GM18526 (cell line): ENCODE results near the gene NBEAL2.

Experiments
- POLR2A ChIP-seq: IDR thresholded peaks from 3 replicates; pipeline ENCODE4 v1.6.1; 2011; ENCODE audit not compliant: insufficient read length; ENCODE audit errors: extremely low read depth

Gene NBEAL2

DNA sequence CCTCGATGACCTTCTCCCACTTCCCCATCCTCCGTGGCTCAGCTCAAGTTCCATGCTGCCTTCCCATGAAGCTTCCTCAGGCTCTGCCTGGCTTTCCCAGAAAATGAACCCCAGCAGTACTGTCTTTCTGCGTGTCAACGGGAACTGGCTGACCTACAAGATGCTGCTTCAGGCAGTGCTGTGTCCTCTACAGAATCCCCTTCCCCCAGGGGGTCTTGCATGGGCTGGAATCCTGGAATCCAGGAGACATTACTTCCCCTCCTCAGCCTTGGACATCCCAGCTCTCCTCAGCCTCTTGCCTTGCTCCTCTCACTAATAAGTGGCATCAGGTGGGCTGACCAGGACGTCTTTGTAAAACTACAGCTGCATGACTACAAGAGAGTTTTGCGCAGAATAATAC, 8.3 kb upstream of the NBEAL2 start:
- TF ChIP-seq POLR2A, result no peak

DNA sequence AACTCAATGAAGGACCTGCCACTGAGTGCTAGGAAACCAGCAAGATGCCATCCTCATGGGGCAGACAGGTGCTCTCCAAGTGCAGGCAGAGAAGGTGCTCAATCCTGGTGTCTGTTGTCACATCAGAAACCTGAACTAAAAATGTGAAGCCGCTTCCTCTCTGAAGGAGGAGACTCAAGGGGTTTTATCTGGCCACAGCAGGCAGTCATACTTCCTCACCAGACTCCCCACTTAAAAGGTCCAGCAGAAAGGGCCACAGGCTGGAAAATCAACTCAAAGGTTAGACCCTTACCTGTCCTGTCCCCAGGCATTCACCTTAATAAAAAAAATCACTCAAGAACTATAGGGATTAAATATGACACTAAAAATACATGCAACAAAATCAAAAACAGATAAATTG, 7.7 kb upstream of the NBEAL2 start:
- no peak for TF ChIP-seq POLR2A

DNA sequence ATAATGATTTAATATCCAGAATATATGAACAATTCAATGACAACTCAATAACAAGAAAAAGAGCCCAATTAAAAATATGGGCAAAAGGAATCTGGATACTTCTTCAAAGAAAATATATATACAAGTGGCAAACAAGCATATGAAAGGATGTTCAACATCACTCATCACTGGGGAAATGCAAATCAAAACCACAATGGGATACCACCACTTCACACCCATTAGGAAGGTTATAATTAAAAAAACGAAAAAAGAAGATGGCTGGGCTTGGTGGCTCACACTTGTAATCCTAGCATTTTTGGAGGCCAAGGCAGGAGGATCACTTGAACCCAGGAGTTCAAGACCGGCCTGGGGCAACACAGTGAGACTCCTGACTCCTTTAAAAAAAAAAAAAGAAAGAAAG, 7.1 kb upstream of the NBEAL2 start:
- no peak for TF ChIP-seq POLR2A

DNA sequence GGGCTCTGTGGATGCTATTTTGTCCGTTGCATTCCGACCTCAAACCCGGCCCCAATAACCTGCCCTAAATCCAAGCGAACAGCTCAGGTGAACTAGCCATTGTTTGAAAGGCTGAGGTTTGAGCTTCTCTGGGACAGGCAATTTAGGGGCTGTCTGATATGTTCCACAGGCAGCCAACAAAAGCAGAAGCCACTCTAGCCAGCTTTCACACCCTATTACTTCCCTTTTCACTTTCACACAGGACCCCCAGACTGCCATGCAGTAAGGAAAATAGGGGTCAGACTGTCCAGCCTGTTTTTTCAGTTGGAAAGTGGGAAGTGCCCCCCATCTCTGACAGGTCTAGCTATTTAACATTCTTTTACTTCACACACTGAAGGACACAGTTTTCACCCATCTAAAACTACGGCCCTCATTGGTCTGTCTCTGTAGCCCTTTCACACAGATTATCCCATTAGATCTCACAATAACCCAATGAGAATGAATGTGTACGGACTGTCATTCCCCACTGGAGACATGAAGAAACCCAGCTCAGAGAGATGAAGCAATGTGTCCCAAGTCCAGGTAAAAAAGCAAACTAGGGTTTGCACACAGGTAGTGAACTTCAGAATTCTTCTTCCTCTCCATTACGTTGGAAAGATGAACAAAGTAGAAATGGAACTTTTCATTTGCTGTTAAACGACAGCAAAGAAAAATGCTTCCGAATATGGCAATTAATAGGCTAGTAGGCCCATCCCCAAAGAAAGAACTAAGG, 4.9 kb upstream of the NBEAL2 start:
- no peak for TF ChIP-seq POLR2A

DNA sequence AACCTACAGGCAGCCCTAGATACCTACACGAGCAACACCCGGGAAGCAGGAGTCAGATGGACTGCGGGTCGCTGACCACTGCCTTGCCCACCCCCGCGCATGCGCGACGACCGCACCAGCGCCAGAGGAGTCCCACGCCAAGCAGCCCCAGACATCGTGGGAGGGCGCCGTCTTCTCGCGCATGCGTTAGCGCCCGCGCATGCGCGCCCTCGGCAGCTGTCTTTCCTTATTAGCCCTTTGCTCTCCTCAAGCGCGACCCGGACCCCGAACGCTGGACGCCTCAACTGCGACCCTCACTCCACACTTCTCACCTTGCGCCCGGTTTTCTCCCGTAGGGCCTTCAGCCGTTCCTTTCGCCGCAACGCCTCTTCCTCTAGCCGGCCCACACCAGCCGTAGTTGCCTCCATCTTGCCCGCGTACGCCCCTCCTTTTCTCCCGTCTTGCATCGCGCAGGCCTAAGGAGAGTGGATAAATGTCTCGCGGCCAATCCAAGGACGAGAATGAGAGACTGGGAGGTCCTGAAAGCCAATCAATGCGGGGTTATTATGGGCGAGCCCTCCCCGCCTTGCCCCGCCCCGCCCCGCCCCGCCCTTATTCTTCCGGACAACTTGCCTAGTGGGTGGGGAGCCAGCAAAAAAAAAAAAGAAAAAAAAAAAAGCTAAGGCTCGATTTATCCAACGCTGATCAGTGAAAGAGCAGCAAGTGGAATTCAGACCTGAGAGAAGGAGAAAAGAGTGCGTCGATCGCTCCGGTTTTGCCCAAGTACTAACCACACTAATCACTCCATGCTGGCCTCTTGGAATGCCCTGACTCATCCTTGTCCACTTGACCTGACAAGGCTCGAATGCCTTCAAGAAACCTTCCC, 2.9 kb upstream of the NBEAL2 start, which contains the start of gene CCDC12:
Gene CCDC12 (minus strand): TSS at position 420 of the 865 bp plus-strand sequence. CDS start 13 bp downstream, at position 407.
- TF ChIP-seq POLR2A, result peak; percentile 76

DNA sequence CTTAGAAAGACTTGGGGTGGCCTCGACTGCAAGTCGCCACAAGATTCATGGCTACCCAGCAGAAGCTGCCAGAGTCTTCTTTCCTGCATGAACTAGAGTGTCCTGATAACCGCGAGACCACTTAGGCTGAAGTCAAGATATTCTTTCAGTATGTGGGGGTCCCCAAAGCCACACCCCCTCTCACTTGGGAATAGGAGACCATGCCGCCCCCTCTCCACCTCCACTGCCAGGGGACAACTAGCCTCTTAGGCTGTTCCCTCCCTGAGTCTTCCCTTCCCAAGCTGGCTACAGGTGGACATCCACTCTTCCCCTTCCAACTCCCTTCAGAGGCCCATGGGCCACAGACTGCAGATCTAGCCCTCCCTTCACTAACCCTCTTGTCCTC, 1.7 kb upstream of the NBEAL2 start:
- TF ChIP-seq POLR2A, result no peak

DNA sequence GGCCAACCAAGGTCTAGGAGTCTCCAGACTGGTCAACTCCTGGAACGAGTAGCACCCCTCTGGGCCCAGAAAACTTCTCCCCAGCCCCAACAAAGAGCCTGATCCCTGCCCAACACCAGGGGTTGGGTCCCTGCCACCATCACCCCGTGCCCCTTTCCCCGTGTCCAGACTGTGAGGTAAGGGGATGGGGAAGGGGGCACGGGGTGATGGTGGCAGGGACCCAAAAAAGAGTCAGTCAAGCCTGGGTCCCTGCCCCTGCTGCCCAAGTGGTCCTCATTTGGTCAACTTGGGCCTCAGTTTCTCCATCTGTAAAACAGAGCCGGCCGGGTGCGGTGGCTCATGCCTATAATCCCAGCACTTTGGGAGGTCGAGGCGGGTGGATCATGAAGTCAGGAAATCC, 1.1 kb upstream of the NBEAL2 start:
- TF ChIP-seq POLR2A, result no peak

DNA sequence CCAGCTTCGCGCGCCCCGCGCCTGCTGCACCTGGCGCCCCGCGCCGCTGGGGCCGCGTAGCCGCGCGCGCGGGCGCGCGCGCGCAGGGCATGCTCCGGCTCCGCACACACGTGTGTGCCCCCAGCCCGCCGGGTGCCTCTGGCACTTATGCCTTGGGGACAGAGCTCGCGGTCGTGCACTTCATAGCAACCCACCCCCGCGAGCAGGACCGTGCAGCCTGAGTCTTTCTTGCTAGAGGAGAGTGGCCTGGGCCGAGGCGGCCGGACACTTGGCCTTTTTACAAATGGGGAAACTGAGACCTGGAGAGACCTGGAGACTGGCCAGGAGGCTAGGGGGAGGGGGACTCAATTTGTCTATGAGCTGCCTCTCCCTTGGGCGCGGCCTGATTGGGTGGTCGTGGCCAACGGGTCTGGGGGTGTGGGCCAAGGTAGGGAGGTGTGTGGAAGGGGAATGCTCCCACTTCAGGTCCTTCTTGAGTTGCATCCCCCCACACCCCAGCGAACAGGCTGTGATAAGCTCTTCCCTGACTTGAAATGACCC, 562 bp downstream of the NBEAL2 start:
- TF ChIP-seq POLR2A, result no peak

DNA sequence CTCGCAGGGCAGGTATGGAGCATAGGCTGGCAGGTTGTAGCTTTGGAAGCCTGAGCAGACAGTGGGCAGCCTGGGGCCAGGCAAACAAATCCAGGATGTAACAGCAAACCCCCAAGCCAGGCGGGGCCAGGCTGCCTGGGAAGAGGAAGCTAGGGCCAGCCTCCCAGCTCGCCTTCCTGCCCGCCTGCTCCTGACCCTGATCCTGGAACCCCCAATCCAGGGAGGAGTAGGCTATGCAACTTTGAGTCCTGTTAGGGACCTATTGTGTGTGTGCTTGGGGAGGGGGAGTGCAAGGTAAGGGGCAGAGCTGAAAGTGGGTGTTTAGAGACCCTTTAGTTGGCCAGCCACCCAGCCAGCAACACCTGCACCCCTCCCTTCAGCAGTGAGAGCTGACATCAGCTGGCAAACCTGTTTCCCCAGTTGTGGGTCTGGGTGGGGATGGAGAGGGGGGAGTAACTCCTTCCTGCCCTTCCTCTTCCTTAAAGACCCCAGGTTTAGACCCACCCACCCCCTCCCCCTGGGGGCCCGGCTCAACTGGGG, 2.5 kb downstream of the NBEAL2 start:
- no peak for TF ChIP-seq POLR2A

DNA sequence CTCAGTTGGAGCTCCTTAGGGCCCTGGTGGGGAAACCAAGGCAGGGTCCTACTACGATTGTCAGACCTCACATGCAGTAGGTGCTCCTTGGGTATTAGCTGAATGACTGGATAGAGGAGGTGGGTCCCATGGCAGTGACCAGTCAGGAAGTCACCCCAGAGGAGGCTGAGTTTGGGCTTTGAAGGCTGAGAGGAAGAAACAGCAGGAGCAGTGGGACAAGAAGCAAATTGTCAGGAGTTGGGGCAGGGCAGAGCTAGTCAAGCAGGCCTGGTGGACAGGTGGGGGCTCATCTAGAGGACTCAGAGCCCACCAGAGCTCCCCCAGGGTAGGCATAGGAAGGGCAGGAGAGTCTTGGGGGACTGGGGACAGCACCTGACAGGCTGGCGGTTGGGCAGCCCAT, 3.1 kb downstream of the NBEAL2 start:
- no peak for TF ChIP-seq POLR2A

DNA sequence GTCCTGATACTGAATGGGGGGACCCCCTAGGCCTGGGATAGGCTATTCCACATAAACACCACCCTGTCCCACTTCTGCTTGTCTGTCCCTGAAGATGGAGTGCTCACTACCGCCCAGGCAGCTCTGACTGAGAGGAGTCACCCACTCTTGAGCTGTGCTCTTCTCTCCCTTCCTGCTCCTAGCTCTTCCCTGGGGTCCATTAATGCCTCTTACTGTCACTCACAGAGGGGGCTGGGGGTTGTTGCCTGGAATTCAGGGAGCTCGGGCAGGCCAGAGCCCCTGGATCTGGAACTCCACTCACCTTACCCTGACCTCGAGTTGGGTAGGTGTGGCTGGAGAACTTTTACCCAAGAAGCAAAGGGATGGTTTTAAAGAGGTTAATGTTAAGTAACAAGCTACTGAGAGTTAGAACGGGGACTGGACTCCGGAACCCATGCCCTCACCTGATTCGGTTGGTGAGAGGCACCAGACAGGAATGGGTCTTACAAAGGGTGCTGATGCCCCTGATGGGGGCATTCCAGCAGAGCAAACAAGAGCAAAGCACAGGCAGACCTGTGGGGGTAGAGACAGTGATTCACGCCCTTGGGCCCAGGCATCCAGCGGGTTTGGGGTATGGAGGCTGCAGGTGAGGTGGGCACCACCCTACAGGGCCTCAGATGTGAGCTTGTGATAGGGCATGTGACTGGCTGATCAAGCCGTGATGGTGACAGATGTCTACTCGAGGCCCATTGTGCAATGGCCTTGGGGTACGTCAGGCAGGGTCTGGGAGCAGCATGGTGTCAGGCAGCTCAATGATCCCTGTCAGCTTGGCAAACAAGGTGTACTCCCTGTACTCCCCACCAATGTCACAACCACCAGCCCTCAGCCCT, 5.4 kb downstream of the NBEAL2 start:
- no peak for TF ChIP-seq POLR2A

DNA sequence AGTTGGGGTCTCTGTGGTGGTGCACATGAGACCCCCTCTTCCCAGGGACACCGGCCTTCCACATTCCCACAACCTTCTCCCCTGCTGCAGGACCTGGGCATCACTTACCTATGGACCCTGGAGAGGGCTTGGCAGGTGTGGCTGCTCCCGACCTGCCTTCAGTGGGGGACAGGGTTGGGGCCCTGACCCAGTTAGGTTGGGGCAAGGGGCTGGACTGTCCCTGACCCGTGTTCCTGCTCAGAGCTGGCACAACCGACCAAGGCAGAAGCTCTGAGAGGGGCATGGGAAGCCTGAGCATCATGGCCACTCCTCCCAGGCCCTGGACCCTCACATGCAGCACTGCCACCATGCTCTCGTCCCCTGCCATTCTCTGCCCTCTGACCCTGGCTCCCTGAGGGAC, 6.1 kb downstream of the NBEAL2 start:
- TF ChIP-seq POLR2A, result no peak

DNA sequence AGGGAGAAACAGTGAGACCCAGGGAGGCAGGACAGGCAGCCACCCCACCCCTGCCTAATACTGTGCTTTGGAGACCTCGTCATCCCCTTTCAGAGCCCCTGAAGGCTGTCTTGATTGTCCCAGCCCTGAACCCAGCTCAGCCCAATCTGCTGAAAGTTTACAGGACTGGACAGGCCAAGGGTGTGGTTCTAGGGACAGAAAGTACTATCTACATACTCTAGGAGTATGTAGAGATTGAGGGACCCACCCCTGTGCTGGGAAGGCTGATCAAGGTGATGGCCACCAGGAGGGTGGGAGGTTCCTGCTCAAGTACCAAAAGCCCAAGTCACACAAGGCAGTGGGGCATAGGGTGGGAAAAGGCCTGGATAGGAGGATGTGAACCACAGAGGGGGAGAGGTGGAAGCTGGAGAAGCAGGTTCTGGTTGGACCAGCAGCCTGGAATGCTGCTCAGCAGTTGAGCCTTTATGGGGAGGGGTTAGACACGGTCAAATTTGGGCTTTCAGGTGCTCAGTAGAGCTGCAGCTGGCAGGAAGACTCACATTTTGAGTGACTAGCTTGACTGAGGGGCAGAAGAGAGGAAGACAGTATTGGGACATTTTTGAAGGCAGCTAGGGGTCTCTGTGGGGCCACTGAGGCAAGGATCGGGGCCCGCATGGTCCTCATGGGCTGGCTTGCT, 6.7 kb downstream of the NBEAL2 start:
- no peak for TF ChIP-seq POLR2A

DNA sequence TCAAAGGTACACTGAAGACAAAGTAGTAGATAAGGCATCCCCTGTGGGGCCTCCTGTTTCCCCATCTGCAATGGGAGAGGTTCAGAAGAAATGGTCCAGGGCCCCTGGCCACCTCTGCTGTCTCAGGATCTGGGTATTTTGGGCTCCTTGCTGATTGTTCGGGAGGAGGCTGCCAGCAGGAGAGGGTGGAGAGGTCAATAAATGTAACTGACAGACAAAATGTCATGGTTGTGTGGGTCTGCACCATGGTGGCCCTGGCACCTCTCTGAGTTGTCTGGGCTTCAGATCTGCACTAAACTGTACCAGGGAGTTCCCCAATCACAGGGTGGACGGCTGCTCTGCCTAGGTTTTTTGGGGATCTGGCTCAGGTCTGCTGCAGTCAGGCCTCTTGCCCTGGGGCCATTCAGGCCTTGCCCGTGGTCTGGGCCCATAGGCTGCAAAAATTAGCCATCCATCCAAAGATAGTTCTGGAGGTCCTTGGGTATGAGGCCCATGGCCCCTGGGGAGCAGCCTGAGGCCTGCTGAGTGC, 7.4 kb downstream of the NBEAL2 start:
- no peak for TF ChIP-seq POLR2A
